GM19023 (cell line): ENCODE measurements around the gene UGDH.

Source experiments
- ATAC-seq: cut with Tn5 transposase; IDR thresholded peaks from one replicate; pipeline ENCODE4 v1.9.1; 2021; ENCODE audit warnings: mild to moderate bottlenecking, moderate library complexity; ENCODE audit not compliant: unreplicated experiment

The UGDH gene

GRCh38 chr4:39456946-39457763 is 70.1 kb downstream of the UGDH start:
- ATAC-seq, result no peak

DNA sequence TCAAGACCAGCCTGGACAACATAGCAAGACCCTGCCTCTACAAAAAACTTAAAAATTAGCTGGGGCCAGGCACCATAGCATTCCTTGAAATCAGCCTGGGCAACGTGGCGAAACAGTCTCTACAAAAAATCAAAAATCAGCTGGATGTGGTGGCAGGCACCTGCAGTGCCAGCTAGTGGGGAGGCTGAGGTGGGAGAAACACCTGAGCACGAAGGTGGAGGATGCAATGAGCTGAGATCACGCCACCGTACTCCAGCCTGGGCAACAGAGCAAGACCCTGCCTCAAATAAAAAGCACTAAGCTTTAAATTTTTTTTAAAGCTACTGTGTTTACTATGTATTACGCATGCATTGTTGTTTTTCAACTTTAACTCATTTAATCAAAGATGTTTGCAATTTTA is 71.8 kb downstream of the UGDH start:
- ATAC-seq, result no peak

DNA sequence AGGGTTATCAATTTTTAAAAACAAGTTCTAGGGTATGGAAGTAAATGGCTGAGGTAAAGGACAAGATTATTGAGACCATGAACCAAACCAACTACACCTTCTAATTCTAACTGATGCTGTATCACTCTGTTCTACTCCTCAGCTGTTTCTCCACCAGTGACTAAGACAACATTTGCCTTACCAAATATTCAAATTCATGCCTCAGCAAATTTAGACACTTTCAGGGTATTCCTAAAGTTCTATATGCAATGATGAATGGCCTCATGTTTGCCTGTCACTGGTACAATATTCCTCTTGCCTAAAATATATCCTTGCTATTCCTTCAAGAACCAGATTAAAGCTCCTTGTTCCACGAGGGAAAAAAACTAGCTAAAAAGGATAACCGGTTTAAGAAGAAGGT is 73.5 kb downstream of the UGDH start:
- no peak for ATAC-seq

GRCh38 chr4:39452860-39453587 is 74.2 kb downstream of the UGDH start:
- ATAC-seq, result no peak

- ATAC-seq, result no peak
Measured at GRCh38 chr4:39452153-39452859, 74.9 kb downstream of the UGDH start.

DNA sequence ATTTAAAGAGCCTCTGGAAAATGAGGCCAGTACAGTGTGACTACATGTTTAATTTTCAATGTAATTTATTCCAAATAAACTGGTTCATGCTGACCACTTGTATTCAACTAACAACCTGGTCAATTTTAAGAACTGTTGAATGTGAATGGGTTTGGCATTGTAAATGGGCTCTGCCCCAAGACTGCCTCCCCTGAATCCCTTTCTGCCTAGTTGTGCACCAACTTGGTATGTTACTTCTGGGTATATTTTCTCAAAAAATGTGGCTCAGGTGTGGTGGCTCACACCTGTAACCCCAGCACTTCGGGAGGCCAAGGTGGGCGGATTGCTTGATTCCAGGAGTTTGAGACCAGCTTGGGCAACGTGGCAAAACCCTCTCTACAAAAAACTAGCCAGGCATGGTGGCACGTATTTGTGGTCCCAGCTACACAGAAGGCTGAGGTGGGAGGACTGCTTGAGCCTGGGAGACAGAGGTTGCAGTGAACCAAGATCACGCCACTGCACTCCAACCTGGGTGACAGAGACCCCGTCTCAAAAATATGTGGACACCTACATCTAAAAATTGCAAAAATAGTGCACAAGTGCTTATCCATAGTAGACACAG is 75.7 kb downstream of the UGDH start:
- no peak for ATAC-seq

DNA sequence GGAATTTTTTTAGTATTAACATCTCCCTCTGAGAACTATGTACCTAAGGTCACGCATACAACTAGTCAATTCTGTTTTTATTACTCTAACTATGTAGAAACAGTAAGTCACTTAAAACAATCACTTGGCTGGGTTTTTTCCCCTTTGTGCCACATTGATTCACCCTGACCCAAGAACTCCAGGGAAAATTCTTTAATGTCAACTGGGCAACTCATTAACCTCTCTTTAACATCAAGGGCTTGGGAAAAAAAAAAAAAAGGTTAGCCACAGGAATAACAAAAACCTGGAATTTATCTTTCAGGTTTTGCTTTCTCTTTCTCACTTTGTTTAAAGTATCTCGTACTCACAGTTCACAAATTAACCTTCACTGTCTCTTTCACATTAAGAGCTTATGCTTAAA is 76.6 kb downstream of the UGDH start:
- ATAC-seq, result no peak
